Loucy (cell line): ENCODE results near the gene MAP3K5.

ENCODE experiments used
- CTCF ChIP-seq: fragments of 200-600 bp; sonication (generic); conservative IDR thresholded peaks from 2 replicates; pipeline ENCODE4 v1.5.1; 2014; ENCODE audit warnings: mild to moderate bottlenecking, antibody characterized with exemption, low read length
- EZH2phosphoT487 ChIP-seq: fragments of 200-600 bp; IDR thresholded peaks from 2 replicates; pipeline ENCODE4 v1.6.1; 2018; ENCODE audit warnings: antibody characterized with exemption, mild to moderate bottlenecking, moderate library complexity, borderline replicate concordance

GRCh38 chr6:136673571-136673970, 118.7 kb downstream of the MAP3K5 start:
- TF ChIP-seq CTCF (no peak), EZH2phosphoT487 (no peak)
